HCT116 (cell line): ENCODE data around the gene TRIM41.

Experiments used
- CBX3 ChIP-seq: IDR thresholded peaks from 2 replicates; pipeline ENCODE4 v1.6.1; 2012; ENCODE audit warnings: low read depth
- EGR1 ChIP-seq: IDR thresholded peaks from 2 replicates; pipeline ENCODE4 v1.6.1; 2012; ENCODE audit warnings: low read depth
- EZH2 ChIP-seq: fragments of 200-600 bp; sonication (generic); IDR thresholded peaks from 2 replicates; pipeline ENCODE4 v1.6.1; 2017; ENCODE audit warnings: antibody characterized with exemption, mixed run types
- EZH2phosphoT487 ChIP-seq: fragments of 200-600 bp; IDR thresholded peaks from 2 replicates; pipeline ENCODE4 v1.6.1; 2018; ENCODE audit warnings: antibody characterized with exemption, borderline replicate concordance
- JUND ChIP-seq: IDR thresholded peaks from 2 replicates; pipeline ENCODE4 v1.6.1; 2012
- MAX ChIP-seq: IDR thresholded peaks from 2 replicates; pipeline ENCODE4 v1.6.1; 2012
- POLR2A ChIP-seq: IDR thresholded peaks from 2 replicates; pipeline ENCODE4 v1.7.0; 2011; ENCODE audit warnings: borderline replicate concordance; ENCODE audit not compliant: insufficient read depth, insufficient read length; ENCODE audit errors: extremely low read depth
- POLR2AphosphoS5 ChIP-seq: IDR thresholded peaks from 2 replicates; pipeline ENCODE4 v1.6.1; 2011; ENCODE audit warnings: mild to moderate bottlenecking, low read depth, low read length, moderate library complexity
- SP1 ChIP-seq: IDR thresholded peaks from 2 replicates; pipeline ENCODE4 v1.6.1; 2012; ENCODE audit warnings: low read depth
- ZNF274 ChIP-seq: fragments of 200-500 bp; sonication (Bioruptor generic); IDR thresholded peaks from 2 replicates; pipeline ENCODE4 v1.6.1; 2014; ENCODE audit warnings: mild to moderate bottlenecking, low read depth, low read length, inconsistent platforms
- TF ChIP-seq, protein P1 (sequence below), 3 experiments: fragments of 200-600 bp in 1 of 3; sonication (generic) in 1 of 3; IDR thresholded peaks in 2 of 3; conservative IDR thresholded peaks in 1 of 3; 2 replicates each; pipeline ENCODE4 v1.5.1; 2012 to 2017; ENCODE audit warnings: low read depth in 2 of 3, low read length in 2 of 3, antibody characterized with exemption in 1 of 3, borderline replicate concordance in 1 of 3, control low read depth in 1 of 3, mild to moderate bottlenecking in 1 of 3, mixed read lengths in 1 of 3, mixed run types in 1 of 3, moderate library complexity in 1 of 3; ENCODE audit not compliant: insufficient read depth in 1 of 3
- TF ChIP-seq, protein P2 (sequence below): IDR thresholded peaks from 2 replicates; pipeline ENCODE4 v1.6.1; 2012; ENCODE audit warnings: low read depth

GRCh38 chr5:181255836-181256578 is 32.9 kb downstream of the TRIM41 start:
- TF ChIP-seq JUND = no peak
- TF ChIP-seq EGR1 = no peak
- TF ChIP-seq, protein P1, sequence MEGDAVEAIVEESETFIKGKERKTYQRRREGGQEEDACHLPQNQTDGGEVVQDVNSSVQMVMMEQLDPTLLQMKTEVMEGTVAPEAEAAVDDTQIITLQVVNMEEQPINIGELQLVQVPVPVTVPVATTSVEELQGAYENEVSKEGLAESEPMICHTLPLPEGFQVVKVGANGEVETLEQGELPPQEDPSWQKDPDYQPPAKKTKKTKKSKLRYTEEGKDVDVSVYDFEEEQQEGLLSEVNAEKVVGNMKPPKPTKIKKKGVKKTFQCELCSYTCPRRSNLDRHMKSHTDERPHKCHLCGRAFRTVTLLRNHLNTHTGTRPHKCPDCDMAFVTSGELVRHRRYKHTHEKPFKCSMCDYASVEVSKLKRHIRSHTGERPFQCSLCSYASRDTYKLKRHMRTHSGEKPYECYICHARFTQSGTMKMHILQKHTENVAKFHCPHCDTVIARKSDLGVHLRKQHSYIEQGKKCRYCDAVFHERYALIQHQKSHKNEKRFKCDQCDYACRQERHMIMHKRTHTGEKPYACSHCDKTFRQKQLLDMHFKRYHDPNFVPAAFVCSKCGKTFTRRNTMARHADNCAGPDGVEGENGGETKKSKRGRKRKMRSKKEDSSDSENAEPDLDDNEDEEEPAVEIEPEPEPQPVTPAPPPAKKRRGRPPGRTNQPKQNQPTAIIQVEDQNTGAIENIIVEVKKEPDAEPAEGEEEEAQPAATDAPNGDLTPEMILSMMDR (IDR thresholded peaks at IDR 0.05 in 2 of 3, conservative IDR thresholded peaks at IDR 0.05 in 1 of 3; ENCODE audit: borderline replicate concordance in 1 of 3, insufficient read depth in 1 of 3, low read depth in 2 of 3, low read length in 2 of 3) = no peak
- no peak for TF ChIP-seq POLR2A
- no peak for TF ChIP-seq SP1
- TF ChIP-seq CBX3 = no peak
- TF ChIP-seq EZH2 = no peak
- no peak for TF ChIP-seq MAX
- TF ChIP-seq POLR2AphosphoS5 = no peak
- TF ChIP-seq, protein P2, sequence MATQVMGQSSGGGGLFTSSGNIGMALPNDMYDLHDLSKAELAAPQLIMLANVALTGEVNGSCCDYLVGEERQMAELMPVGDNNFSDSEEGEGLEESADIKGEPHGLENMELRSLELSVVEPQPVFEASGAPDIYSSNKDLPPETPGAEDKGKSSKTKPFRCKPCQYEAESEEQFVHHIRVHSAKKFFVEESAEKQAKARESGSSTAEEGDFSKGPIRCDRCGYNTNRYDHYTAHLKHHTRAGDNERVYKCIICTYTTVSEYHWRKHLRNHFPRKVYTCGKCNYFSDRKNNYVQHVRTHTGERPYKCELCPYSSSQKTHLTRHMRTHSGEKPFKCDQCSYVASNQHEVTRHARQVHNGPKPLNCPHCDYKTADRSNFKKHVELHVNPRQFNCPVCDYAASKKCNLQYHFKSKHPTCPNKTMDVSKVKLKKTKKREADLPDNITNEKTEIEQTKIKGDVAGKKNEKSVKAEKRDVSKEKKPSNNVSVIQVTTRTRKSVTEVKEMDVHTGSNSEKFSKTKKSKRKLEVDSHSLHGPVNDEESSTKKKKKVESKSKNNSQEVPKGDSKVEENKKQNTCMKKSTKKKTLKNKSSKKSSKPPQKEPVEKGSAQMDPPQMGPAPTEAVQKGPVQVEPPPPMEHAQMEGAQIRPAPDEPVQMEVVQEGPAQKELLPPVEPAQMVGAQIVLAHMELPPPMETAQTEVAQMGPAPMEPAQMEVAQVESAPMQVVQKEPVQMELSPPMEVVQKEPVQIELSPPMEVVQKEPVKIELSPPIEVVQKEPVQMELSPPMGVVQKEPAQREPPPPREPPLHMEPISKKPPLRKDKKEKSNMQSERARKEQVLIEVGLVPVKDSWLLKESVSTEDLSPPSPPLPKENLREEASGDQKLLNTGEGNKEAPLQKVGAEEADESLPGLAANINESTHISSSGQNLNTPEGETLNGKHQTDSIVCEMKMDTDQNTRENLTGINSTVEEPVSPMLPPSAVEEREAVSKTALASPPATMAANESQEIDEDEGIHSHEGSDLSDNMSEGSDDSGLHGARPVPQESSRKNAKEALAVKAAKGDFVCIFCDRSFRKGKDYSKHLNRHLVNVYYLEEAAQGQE = no peak
- no peak for TF ChIP-seq ZNF274
- TF ChIP-seq EZH2phosphoT487 = no peak
